ENCODE results near the gene MORN1.

The MORN1 gene

GRCh38 chr1:2408456-2408855 is 17.1 kb upstream of the MORN1 start:
- DNase-seq (ENCODE audit: low spot score): no peak
- in situ Hi-C loops (cut with MboI; ENCODE audit: low pct_unique_long_range_greater_than_20kb, low sequenced_read_pairs, unreplicated experiment): no loop called here
- no peak for TF ChIP-seq CTCF (IDR thresholded peaks at IDR 0.05; ENCODE audit: extremely low read depth, insufficient read depth, missing control alignments)

GRCh38 chr1:2407991-2408275 is 16.6 kb upstream of the MORN1 start:
- DNase-seq (ENCODE audit: low spot score): no peak
- no peak for TF ChIP-seq CTCF (IDR thresholded peaks at IDR 0.05; ENCODE audit: extremely low read depth, insufficient read depth, missing control alignments)
- in situ Hi-C loops (cut with MboI; ENCODE audit: low pct_unique_long_range_greater_than_20kb, low sequenced_read_pairs, unreplicated experiment): no loop called here

GRCh38 chr1:2407166-2407990 is 16.0 kb upstream of the MORN1 start:
- no peak for DNase-seq (ENCODE audit: low spot score)
- no peak for TF ChIP-seq CTCF (IDR thresholded peaks at IDR 0.05; ENCODE audit: extremely low read depth, insufficient read depth, missing control alignments)
- in situ Hi-C loops (cut with MboI; ENCODE audit: low pct_unique_long_range_greater_than_20kb, low sequenced_read_pairs, unreplicated experiment): no loop called here

GRCh38 chr1:2406451-2407041 is 15.2 kb upstream of the MORN1 start:
- TF ChIP-seq CTCF (IDR thresholded peaks at IDR 0.05; ENCODE audit: extremely low read depth, insufficient read depth, missing control alignments): no peak
- DNase-seq (ENCODE audit: low spot score): no peak
- in situ Hi-C loops (cut with MboI; ENCODE audit: low pct_unique_long_range_greater_than_20kb, low sequenced_read_pairs, unreplicated experiment): no loop called here

GRCh38 chr1:2405588-2406295 is 14.4 kb upstream of the MORN1 start:
- in situ Hi-C loops (cut with MboI; ENCODE audit: low pct_unique_long_range_greater_than_20kb, low sequenced_read_pairs, unreplicated experiment): no loop called here
- TF ChIP-seq CTCF (IDR thresholded peaks at IDR 0.05; ENCODE audit: extremely low read depth, insufficient read depth, missing control alignments): no peak

GRCh38 chr1:2404890-2405511 is 13.6 kb upstream of the MORN1 start:
- no peak for TF ChIP-seq CTCF (IDR thresholded peaks at IDR 0.05; ENCODE audit: extremely low read depth, insufficient read depth, missing control alignments)
- no peak for DNase-seq (ENCODE audit: low spot score)
- in situ Hi-C loops (cut with MboI; ENCODE audit: low pct_unique_long_range_greater_than_20kb, low sequenced_read_pairs, unreplicated experiment): no loop called here

More at GRCh38 chr1:2405588-2406295, 14.4 kb upstream of the MORN1 start:
- DNase-seq (ENCODE audit: low spot score): no peak
